GM21825 (cell line): Measurements from ENCODE around the gene NUBPL.
"Not testable (repeated sequence)": the region's sequence is repeated elsewhere in the genome, so short reads cannot be mapped to it uniquely, and the experiment has no call there.

Experiments used
- ATAC-seq: cut with Tn5 transposase; IDR thresholded peaks from one replicate; pipeline ENCODE4 v1.9.1; 2021; ENCODE audit warnings: mild to moderate bottlenecking, moderate library complexity; ENCODE audit not compliant: unreplicated experiment

NUBPL gene

GRCh38 chr14:31578266-31578665, 17.1 kb downstream of the NUBPL start:
- no peak for ATAC-seq

- no peak for ATAC-seq
Measured at GRCh38 chr14:31578792-31579501, 17.7 kb downstream of the NUBPL start.

- ATAC-seq = no peak
Measured at GRCh38 chr14:31580234-31580633, 19.0 kb downstream of the NUBPL start.

GRCh38 chr14:31582286-31582691, 21.1 kb downstream of the NUBPL start:
- no peak for ATAC-seq

- no peak for ATAC-seq
Measured at GRCh38 chr14:31582836-31583452, 21.7 kb downstream of the NUBPL start.

- ATAC-seq = no peak
Measured at GRCh38 chr14:31590206-31590605, 29.0 kb downstream of the NUBPL start.

- ATAC-seq = no peak
Measured at GRCh38 chr14:31592122-31592521, 30.9 kb downstream of the NUBPL start.

GRCh38 chr14:31592631-31593030, 31.4 kb downstream of the NUBPL start:
- no peak for ATAC-seq

GRCh38 chr14:31596342-31597095, 35.3 kb downstream of the NUBPL start:
- no peak for ATAC-seq

- ATAC-seq = no peak
Measured at GRCh38 chr14:31605702-31606101, 44.5 kb downstream of the NUBPL start.

- no peak for ATAC-seq
Measured at GRCh38 chr14:31611778-31612433, 50.7 kb downstream of the NUBPL start.

- ATAC-seq = no peak
Measured at GRCh38 chr14:31613188-31613587, 52.0 kb downstream of the NUBPL start.

GRCh38 chr14:31618884-31619283, 57.7 kb downstream of the NUBPL start:
- not testable (repeated sequence) for ATAC-seq

GRCh38 chr14:31619440-31619839, 58.2 kb downstream of the NUBPL start:
- no peak for ATAC-seq

- ATAC-seq = not testable (repeated sequence)
Measured at GRCh38 chr14:31620898-31621297, 59.7 kb downstream of the NUBPL start.

GRCh38 chr14:31622060-31622459, 60.9 kb downstream of the NUBPL start:
- no peak for ATAC-seq

GRCh38 chr14:31652900-31653299, 91.7 kb downstream of the NUBPL start:
- ATAC-seq = not testable (repeated sequence)

- no peak for ATAC-seq
Measured at GRCh38 chr14:31657917-31658316, 96.7 kb downstream of the NUBPL start.

- ATAC-seq = no peak
Measured at GRCh38 chr14:31659278-31659677, 98.1 kb downstream of the NUBPL start.

- no peak for ATAC-seq
Measured at GRCh38 chr14:31660191-31660590, 99.0 kb downstream of the NUBPL start.

GRCh38 chr14:31660728-31661127, 99.5 kb downstream of the NUBPL start:
- ATAC-seq = no peak
